AG08396 (cell line): ENCODE data around the gene MUC3A.
"Not testable (repeated sequence)": the region's sequence is repeated elsewhere in the genome, so short reads cannot be mapped to it uniquely, and the experiment has no call there.

Source experiments
- DNase-seq: peaks from one replicate; pipeline ENCODE4 v3.0.0; 2012; ENCODE audit warnings: low spot score, mixed read lengths

Gene MUC3A, protein sequence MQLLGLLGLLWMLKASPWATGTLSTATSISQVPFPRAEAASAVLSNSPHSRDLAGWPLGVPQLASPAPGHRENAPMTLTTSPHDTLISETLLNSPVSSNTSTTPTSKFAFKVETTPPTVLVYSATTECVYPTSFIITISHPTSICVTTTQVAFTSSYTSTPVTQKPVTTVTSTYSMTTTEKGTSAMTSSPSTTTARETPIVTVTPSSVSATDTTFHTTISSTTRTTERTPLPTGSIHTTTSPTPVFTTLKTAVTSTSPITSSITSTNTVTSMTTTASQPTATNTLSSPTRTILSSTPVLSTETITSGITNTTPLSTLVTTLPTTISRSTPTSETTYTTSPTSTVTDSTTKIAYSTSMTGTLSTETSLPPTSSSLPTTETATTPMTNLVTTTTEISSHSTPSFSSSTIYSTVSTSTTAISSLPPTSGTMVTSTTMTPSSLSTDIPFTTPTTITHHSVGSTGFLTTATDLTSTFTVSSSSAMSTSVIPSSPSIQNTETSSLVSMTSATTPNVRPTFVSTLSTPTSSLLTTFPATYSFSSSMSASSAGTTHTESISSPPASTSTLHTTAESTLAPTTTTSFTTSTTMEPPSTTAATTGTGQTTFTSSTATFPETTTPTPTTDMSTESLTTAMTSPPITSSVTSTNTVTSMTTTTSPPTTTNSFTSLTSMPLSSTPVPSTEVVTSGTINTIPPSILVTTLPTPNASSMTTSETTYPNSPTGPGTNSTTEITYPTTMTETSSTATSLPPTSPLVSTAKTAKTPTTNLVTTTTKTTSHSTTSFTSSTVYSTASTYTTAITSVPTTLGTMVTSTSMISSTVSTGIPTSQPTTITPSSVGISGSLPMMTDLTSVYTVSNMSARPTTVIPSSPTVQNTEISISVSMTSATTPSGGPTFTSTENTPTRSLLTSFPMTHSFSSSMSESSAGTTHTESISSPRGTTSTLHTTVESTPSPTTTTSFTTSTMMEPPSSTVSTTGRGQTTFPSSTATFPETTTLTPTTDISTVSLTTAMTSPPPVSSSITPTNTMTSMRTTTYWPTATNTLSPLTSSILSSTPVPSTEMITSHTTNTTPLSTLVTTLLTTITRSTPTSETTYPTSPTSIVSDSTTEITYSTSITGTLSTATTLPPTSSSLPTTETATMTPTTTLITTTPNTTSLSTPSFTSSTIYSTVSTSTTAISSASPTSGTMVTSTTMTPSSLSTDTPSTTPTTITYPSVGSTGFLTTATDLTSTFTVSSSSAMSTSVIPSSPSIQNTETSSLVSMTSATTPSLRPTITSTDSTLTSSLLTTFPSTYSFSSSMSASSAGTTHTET (N-terminal part only)

DNA sequence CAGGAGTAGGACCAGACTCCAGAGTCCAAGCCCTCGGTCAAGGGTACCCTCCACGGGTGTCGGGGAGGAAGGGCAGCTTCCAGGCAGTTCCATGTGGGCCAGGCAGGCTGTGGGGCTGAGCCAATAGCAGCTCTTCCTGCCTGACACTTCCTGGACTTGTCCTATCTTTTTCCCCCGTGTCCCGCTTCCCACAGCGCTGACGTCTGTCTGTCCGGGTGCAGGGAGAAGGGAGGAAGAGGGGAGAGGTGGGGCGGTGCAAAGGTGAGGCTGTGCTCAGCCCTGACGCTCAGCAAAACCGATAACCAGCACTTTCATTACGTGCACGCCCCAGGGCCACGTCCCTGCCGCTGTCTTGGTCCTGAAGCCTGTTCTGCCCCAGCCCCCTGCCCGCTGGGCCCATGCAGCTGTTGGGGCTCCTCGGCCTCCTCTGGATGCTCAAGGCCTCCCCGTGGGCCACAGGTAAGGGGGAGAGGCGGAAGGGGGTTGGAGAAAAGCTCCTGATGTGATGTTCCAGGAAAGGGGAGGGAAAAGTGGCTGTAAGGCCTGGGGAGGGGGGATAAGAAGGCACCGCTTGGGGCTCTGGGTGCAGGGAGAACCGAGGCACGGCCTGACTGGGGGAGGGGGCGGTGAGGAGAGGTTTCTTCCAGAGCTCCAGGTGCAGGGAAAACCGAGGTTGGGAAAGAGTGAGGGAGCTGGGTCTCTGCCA is at the start of gene MUC3A:
Gene MUC3A (plus strand): TSS at position 308 of the 706 bp plus-strand sequence. CDS start 91 bp downstream, at position 399.
- no peak for DNase-seq

DNA sequence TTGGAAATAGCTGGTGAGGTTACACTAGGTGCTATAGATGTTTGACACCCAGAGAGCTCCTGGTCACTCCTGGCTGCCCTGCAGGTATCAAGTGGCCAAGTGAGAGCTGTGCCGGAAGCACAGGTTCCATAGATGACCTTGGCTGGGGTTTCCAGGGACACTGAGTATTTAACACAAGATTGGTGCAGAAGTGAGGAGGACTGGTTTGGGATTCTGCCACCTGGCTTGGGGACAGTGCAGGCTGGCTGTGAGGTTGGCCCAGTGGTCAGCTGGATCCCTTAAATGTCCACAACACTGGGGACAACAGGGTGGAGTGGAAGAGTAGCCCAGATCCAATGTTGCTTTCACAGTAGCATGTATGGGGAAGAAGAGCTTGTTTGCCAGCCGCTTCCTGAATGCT is 48.4 kb upstream of the MUC3A start:
- no peak for DNase-seq

DNA sequence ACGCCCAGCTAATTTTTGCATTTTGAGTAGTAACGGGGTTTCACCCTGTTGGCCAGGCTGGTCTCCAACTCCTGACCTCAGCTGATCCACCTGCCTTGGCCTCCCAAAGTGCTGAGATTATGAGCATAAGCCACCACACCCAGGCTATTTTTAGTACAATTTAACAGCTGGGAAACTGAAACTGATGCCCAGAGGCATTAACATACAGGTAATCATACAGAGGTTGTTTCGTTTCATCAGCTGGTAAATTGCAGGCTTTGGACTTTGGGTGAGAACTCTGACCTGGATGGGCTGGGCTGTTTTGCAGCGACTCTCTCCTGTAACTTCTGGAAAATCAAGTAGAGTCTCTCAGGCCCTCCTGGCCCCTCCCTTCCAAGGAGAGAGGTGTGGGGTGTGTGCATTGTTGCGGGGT is 47.4 kb upstream of the MUC3A start:
- DNase-seq = peak; percentile 2

DNA sequence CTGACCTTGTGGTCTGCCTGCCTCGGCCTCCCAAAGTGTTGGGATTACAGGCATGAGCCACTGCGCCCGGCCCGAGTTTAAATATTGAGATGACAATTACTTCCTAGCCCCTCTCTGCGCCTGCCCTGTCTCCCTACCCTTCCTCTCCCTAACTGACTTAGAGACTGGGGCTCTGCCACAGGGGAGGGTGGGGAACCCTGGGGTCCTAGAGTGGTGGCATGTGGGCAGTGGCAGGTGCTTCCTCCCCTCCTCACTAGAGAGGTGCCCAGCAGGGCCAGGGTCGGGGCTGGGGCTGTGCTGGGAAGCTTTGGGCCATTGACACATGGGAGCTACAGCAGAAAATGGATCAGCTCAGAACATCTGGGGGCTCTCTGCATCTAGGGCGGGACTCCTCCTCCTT is 46.7 kb upstream of the MUC3A start:
- peak; percentile 1 for DNase-seq

DNA sequence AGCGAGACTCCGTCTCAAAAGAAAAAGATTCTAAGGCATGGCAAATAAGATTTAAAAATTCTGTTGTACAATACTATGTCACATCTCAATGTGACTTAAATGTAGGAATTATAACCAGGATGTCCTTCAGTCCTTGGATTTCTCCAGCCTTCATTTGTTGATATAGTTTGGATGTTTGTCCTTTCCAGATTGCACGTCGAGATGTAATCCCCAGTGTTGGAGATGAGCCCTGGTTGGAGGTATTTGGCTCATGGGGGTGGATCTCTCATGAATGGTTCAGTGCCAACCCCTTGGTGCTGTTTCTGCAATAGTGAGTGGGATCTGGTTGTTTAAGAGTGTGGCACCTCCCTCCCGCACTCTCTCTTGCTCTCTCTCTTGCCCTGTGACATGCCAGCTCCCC is 40.8 kb upstream of the MUC3A start:
- no peak for DNase-seq

DNA sequence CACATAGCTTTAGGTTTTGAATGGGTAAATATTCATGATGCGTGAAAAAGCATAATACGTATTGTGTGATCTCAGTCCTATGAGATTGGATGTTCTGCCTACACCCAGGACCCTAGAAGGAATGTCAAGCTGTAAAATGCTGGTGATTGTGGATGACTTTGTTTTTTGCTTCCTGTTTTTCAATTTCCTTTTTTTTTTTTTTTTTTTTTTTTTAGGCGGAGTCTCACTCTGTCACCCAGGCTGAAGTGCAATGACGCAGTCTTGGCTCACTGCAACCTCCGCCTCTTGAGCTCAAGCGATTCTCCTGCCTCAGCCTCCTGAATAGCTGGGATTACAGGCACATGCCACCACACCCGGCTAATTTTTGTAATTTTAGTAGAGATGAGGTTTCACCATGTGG is 38.9 kb upstream of the MUC3A start:
- not testable (repeated sequence) for DNase-seq

DNA sequence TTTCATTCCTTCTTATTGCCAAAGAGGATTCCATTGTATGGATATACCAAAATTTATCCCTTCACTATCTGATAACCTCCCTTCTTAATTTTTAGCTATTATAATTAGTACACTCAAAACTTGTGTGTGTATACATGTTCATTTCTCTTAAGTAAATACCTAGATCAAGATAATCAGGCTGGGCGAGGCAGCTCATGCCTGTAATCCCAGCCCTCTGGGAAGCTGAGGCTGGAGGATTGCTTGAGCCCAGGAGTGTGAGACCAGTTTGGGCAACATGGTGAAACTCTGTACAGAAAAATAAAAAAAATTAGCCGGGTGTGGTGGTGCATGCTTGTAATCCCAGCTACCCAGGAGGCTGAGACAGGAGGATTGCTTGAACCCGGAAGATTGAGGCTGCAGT is 37.9 kb upstream of the MUC3A start:
- DNase-seq = no peak

DNA sequence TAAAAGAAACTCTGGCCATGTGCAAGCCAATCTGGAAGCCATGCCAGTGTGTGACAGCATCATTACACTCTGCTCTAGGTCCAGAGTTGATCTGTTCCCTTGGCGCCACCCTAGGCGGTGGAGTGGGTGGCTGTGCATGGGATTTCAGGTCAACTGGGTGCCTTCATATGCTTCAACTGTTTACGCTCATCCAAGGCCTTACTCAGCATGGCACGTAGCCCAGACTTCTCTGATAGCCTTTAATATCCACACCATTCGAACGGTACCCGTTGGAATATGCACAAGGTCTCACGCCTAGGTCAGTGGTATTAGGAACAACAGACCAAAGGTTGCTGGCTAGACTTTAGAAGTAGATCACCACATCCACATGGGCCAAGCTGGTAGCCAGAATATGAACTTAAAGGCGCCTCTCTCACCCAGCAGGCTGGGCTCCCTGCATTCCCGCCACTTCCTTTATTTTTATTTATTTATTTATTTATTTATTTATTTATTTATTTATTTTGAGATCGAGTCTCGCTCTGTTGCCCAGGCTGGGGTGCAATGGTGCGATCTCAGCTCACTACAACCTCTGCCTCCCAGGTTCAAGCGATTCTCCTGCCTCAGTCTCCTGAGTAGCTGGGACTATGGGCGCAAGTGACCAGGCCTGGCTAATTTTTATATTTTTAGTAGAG is 35.0 kb upstream of the MUC3A start:
- DNase-seq = no peak

DNA sequence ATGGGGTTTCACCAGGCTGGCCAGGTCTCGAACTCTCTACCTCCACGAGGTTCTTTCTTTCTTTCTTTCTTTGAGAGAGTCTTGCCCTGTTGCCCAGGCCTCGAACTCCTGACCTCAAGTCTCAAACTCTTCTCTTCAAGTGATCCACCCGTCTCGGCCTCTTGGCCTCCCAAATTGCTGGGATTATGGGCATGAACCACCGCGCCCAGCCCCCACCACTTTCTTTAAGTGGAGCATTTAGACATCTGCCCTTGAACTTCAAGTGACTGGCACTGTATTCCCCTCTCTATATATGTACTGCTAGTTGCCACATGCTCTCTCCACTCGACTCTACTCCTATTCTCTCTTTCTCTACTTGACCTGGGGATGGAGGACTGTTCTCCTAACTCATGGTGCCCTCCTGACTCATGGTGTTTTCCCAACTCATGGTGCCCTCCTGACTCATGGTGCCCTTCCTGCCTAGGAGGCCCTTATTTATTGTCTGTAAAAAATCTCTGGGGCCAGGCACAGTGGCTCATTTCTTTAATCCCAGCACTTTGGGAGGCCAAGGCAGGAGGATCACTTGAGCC is 34.4 kb upstream of the MUC3A start:
- DNase-seq = no peak

DNA sequence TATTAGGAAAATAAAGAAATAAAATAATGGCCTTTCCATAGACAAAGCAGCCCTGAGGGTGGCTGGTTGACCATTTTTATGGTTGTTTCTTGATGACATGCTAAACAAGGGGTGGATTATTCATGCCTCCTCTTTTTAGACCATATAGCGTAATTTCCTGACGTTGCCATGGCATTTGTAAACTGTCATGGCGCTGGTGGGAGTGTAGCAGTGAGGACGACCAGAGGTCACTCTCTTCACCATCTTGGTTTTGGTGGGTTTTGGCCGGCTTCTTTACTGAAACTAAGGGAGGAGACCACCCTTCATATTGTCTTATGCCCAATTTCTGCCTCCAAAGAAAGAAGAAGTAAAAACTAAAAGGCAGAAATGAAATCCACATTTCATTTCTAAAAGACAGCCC is 30.0 kb upstream of the MUC3A start:
- not testable (repeated sequence) for DNase-seq

DNA sequence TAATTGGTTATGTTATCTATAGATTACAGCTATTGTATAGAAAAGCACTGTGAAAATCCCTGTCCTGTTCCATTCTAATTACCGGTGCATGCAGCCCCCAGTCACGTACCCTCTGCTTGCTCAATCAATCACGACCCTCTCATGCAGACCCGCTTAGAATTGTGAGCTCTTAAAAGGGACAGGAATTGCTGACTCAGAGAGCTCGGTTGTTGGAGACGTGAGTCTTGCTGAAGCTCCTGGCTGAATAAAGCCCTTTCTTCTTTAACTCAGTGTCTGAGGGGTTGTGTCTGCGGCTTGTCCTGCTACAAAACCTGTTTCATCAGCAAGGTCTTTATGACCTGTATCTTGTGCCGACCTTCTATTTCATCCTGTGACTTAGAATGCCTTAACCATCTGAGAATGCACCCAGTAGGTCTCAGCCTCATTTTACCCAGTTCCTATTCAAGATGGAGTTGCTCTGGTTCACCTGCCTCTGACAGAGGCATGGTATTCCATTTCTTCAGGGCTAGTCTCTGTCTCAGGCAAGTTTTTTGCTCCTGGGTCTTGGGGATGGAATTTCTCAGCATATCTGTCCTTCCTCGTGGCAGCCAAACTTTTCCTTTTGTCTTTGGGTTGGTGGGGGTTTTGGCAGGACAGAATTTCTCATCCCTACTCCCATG is 29.4 kb upstream of the MUC3A start:
- DNase-seq = not testable (repeated sequence)

DNA sequence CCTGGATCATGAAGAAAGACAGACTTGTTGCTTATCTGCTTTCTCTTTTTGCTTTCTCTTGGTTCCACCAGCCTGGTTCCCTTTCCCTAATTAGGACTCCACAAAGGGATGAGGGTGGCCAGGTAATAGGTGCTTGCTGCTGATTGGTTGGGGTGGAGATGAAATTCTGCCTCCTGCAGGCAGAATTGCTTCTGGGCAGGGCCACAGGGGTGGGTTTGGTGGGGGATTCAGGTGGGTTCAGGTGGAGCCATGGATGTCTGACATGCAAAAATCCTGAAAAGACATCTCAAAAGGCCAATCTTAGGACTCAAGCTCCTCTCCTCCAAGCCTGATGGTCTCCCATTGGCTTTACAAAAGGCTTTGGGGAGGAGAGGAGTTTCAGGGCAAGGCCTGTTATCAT is 28.3 kb upstream of the MUC3A start:
- DNase-seq = no peak

DNA sequence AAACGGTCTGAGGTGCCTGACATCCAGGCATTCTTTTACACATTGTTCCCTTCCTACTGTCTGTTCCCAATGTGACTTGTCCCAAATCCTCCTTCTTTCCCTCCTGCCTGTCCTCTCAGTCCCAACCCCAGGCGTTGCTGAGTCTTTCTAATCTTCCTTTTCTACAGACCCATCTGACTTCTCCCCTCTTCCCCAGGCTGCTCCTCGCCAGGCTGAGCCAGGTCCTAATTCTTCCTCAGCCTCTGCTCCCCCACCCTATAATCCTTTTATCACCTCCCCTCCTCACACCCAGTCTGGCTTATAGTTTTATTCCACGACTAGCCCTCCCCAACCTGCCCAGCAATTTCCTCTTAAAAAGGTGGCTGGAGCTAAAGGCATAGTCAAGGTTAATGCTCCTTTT is 25.7 kb upstream of the MUC3A start:
- DNase-seq = not testable (repeated sequence)

DNA sequence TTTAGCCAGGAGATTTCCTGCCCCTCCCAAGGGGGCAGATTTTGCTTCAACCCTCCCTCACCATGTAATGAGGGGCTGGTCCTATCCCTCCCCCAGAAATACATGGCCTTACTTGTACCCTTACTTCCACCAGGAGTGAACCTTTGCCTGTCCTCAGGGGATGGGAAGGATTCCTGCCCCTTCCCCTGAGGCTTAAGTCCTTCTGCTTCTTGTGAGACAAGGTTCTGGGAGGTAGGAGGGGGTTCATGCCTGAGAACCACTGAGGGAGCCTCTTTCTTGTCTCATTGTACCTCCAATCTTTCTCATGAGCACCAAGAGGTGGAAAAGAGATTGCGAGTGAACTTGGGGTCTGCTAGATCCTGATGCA is 19.5 kb upstream of the MUC3A start:
- no peak for DNase-seq

DNA sequence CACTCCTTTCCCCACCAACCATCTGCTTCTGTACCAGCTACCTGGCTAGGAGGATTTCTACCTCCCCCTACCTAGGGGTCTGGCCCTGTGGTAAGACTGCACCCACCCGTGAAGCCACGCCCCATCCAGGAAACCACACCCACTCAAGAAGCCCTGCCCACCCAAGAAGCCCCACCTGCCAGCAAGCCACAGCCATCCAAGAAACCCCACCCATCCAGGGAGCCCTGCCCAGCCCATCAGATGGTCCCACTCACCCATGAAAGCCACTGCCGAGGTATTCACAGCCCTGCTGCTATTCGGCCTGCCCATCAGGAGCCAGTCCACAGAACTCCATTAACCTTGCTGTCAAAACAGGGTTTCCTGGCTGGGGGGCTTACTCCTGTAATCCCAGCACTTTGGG is 15.6 kb upstream of the MUC3A start:
- DNase-seq = no peak

DNA sequence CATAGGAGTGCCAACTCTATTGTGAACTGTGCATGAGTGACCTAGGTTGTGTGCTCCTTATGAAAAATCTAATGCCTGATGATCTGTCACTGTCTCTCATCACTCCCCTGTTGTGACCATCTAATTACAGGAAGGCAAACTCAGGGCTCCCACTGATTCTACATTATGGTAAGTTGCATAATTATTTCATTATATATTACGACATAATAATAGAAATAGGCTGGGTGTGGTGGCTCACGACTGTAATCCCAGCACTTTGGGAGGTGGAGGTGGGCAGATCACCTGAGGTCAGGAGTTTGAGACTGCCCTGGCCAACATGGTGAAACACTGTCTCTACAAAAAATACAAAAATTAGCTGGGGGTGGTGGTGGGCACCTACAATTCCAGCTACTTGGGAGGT is 14.0 kb upstream of the MUC3A start:
- DNase-seq = not testable (repeated sequence)

DNA sequence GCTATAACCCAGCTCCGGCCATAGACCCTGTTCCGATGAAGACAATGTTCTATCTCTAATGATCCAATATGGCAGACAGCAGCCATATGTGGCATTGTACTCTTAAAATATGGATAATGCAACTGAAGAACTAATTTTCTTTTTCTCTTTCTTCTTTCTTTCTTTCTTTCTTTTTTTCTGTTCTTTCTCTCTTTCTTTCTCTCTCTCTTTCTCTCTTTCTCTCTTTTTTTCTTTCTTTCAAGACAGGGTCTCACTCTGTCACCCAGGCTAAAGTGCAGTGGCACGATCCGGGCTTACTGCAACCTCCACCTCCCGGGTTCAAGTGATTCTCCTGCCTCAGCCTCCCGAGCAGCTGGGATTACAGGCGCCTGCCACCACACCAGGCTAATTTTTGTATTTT is 13.2 kb upstream of the MUC3A start:
- not testable (repeated sequence) for DNase-seq

DNA sequence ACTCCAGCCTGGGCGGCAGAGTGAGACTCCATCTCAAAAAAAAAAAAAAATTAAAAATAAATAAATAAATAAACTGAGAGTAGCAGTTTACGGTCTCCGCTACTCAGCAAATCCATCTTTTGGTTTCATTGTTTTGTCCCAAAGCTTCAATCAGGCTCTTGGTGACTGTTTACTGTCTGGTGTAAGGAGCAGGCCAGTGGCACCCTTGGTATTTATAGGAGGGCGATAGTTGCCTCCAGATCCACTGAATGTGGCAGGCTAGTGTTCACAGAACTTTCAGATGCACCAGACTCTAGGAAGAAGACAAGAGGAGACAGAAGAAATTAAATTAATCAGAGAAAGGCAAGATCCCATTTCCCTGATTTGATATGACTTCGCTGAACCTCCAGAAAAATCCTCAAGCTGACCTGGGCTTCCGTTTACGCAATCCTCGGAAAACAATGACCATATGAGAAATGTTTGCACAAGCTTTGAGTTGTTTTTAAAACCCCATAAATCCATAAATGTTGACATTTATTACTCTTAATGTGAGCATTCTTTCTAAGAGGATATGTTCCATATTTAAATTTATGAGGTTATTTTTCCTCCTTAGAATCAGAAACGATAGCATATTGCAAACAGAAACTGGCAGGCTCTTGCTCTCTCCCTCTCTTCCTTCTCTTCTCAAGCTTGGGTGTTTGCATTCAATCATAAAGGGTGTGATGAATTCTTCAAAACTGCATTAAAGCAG is 7.1 kb upstream of the MUC3A start:
- no peak for DNase-seq

DNA sequence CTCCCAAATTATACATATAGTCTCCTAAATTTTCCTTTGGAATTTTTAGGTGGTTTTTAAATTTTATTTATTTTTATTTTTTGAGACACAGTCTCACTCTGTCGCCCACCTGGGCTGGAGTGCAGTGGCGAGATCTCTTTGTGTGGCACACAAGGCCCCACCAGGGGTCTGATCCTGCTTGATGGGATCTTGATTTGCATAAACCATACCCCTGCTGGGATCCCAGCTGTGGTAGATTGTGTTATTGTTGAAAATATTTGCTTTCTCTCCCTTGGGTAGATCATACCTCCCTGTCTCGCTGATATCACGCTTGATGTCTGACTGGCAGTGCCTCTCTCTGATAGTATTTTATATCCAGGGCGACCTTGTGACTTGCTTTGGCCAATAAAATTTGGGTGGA is 5.6 kb upstream of the MUC3A start:
- no peak for DNase-seq

DNA sequence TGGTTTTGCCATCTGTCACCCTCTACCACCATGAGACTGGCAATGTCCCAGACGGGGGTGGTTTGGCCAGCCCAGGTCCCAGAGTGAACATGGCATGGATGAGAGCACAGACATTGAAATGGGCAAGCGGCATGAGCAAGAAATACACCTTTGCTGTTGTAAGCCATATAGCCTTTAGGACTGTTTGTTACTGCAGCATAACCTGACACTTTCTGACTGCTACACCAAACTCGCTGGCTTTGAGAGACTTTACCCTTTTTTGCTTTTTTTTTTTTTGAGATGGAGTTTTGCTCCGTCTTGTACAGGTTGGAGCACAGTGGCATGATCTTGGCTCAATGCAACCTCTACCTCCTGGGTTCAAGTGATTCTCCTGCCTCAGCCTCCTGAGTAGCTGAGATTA is 5.2 kb upstream of the MUC3A start:
- no peak for DNase-seq
